OCI-LY7 (cell line): ENCODE measurements around the gene KIF16B. TPM values are rescaled to one million over a fixed set of nuclear protein-coding genes. Genes with fewer than 3 reads are reported as not detected.

Experiments used
- BruUV-seq: library from RNA; stranded (reverse); fragments of 400-500 nt; replicated peaks from 2 replicates; lab custom pipeline; 2021; lab: Mats Ljungman, UMichigan
- CTCF ChIA-PET: fragments of 300-600 bp; sonication (Branson Sonifier 250); formaldehyde crosslinking; loops from one replicate; lab custom pipeline; 2022; ENCODE audit warnings: antibody characterized with exemption; ENCODE audit not compliant: unreplicated experiment; lab: Charles Lee
- POLR2A ChIA-PET: fragments of 300-600 bp; sonication (Branson Sonifier 250); formaldehyde crosslinking; loops from one replicate; lab custom pipeline; 2022; ENCODE audit warnings: antibody characterized with exemption; lab: Charles Lee
- DNase-seq: peaks from one replicate; pipeline ENCODE4 v3.0.0-alpha.2; 2015; ENCODE audit warnings: low spot score
- H2AFZ ChIP-seq: fragments of 200-600 bp; sonication (generic), shearing (Covaris generic); 2 replicates; pipeline ENCODE4 v1.6.1; 2014; ENCODE audit warnings: mild to moderate bottlenecking, antibody characterized with exemption, low read length, moderate library complexity
- H3K27ac ChIP-seq: fragments of 200-600 bp; sonication (generic); 2 replicates; pipeline ENCODE4 v1.5.1; 2014; ENCODE audit warnings: mixed run types, low read depth, mild to moderate bottlenecking, moderate library complexity, low read length, inconsistent platforms; ENCODE audit not compliant: poor library complexity, severe bottlenecking
- H3K36me3 ChIP-seq: fragments of 200-600 bp; sonication (generic); 2 replicates; pipeline ENCODE4 v1.6.1; 2014; ENCODE audit warnings: mild to moderate bottlenecking, antibody characterized with exemption, low read length, moderate library complexity, mixed read lengths; ENCODE audit not compliant: insufficient read depth
- H3K4me1 ChIP-seq: fragments of 200-600 bp; sonication (generic); 2 replicates; pipeline ENCODE4 v1.5.1; 2014; ENCODE audit warnings: mild to moderate bottlenecking, low read length; ENCODE audit not compliant: insufficient read depth, poor library complexity, severe bottlenecking
- H3K4me2 ChIP-seq: fragments of 200-600 bp; sonication (generic); 2 replicates; pipeline ENCODE4 v1.6.1; 2014; ENCODE audit warnings: mild to moderate bottlenecking, low read length
- H3K4me3 ChIP-seq: fragments of 200-600 bp; sonication (generic); 2 replicates; pipeline ENCODE4 v1.5.1; 2014; ENCODE audit warnings: mild to moderate bottlenecking, low read depth, low read length; ENCODE audit not compliant: poor library complexity, severe bottlenecking
- H3K79me2 ChIP-seq: fragments of 200-600 bp; sonication (generic); 2 replicates; pipeline ENCODE4 v1.6.1; 2016; ENCODE audit warnings: low read depth, mild to moderate bottlenecking, low read length, moderate library complexity, mixed read lengths; ENCODE audit not compliant: insufficient read depth
- H3K9me2 ChIP-seq: fragments of 200-600 bp; sonication (generic); 2 replicates; pipeline ENCODE4 v1.6.1; 2016; ENCODE audit warnings: mild to moderate bottlenecking, low read length, mixed read lengths; ENCODE audit not compliant: insufficient read depth
- H3K9me3 ChIP-seq: fragments of 200-600 bp; sonication (generic); 2 replicates; pipeline ENCODE4 v1.6.1; 2014; ENCODE audit warnings: mild to moderate bottlenecking, mixed run types, low read length, mixed read lengths
- H4K20me1 ChIP-seq: fragments of 200-600 bp; sonication (generic); 2 replicates; pipeline ENCODE4 v1.6.1; 2014; ENCODE audit warnings: mild to moderate bottlenecking, antibody characterized with exemption, low read length, moderate library complexity, mixed read lengths; ENCODE audit not compliant: insufficient read depth
- EZH2phosphoT487 ChIP-seq: fragments of 200-600 bp; sonication (generic); IDR thresholded peaks from 2 replicates; pipeline ENCODE4 v1.6.1; 2018; ENCODE audit warnings: low read depth, borderline replicate concordance, mild to moderate bottlenecking, mixed run types, antibody characterized with exemption, low read length, moderate library complexity, mixed read lengths
- intact Hi-C: fragments of 100-400 bp; cut with micrococcal nuclease; formaldehyde crosslinking; loops from one replicate; pipeline ENCODE4 v1.10.0; 2022; ENCODE audit not compliant: unreplicated experiment
- total RNA-seq, 2 experiments: library from RNA; depleted of rRNA in 1 of 2; stranded (reverse); fragments of >200 nt in 1 of 2; shearing (Covaris generic) in 1 of 2; gene quantifications; 2 replicates each; pipeline ENCODE4 v1.2.3, GENCODE V29; 2014 to 2022
- TF ChIP-seq, protein P1 (sequence below): fragments of 200-600 bp; sonication (generic); conservative IDR thresholded peaks from 2 replicates; pipeline ENCODE4 v1.5.1; 2014; ENCODE audit warnings: mild to moderate bottlenecking, antibody characterized with exemption, low read length, moderate library complexity, mixed read lengths

The KIF16B gene
- total RNA-seq, 2 experiments from 2014 or later, result 6.2 to 11.2 TPM

DNA sequence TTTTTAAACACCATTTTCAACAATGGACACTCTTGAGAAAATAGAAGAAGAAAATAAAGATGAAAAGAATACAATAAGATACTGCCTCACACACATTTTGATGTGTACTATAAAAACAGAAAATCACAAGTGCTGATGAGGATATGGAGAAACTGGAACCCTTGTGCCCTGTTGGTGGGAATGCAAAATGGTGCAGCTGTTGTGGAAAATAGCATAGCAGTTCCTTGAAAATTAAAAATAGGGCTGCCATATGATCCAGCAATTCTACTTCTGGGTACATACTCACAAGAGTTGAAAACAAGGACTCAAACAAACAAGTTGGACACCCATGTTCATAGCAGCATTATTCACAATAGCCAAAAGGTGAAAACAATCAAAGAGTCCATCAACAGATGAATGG lies 173.0 kb downstream of the KIF16B start:
- Histone ChIP-seq H3K79me2 (no peaks in the 10 kb centered on the region), H3K4me3 (no peak overlapping the region), H3K4me1 (no peaks in the 10 kb centered on the region), H4K20me1 (no peaks in the 10 kb centered on the region), H3K36me3 (no peaks in the 10 kb centered on the region), H3K4me2 (no peak overlapping the region), H2AFZ (no peak overlapping the region), H3K9me2 (no peaks in the 10 kb centered on the region), H3K27ac (no peak overlapping the region), H3K9me3 (no peaks in the 10 kb centered on the region)
- DNase-seq, result no peak
- TF ChIP-seq, protein P1, sequence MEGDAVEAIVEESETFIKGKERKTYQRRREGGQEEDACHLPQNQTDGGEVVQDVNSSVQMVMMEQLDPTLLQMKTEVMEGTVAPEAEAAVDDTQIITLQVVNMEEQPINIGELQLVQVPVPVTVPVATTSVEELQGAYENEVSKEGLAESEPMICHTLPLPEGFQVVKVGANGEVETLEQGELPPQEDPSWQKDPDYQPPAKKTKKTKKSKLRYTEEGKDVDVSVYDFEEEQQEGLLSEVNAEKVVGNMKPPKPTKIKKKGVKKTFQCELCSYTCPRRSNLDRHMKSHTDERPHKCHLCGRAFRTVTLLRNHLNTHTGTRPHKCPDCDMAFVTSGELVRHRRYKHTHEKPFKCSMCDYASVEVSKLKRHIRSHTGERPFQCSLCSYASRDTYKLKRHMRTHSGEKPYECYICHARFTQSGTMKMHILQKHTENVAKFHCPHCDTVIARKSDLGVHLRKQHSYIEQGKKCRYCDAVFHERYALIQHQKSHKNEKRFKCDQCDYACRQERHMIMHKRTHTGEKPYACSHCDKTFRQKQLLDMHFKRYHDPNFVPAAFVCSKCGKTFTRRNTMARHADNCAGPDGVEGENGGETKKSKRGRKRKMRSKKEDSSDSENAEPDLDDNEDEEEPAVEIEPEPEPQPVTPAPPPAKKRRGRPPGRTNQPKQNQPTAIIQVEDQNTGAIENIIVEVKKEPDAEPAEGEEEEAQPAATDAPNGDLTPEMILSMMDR, result no peak
- no peak for TF ChIP-seq EZH2phosphoT487
- ChIA-PET POLR2A (no interaction called here), CTCF (no interaction called here)
- intact Hi-C loops, result no loop called here
- no TSS peak for BruUV-seq

GRCh38 chr20:16399801-16400200 lies 173.4 kb downstream of the KIF16B start:
- Histone ChIP-seq H3K9me3 (no peaks in the 10 kb centered on the region), H3K36me3 (no peaks in the 10 kb centered on the region), H3K9me2 (no peaks in the 10 kb centered on the region), H3K4me1 (no peaks in the 10 kb centered on the region), H3K27ac (no peak overlapping the region), H4K20me1 (no peaks in the 10 kb centered on the region), H2AFZ (no peak overlapping the region), H3K79me2 (no peaks in the 10 kb centered on the region), H3K4me3 (no peak overlapping the region), H3K4me2 (no peak overlapping the region)
- ChIA-PET POLR2A (no interaction called here), CTCF (no interaction called here)
- no TSS peak for BruUV-seq
- TF ChIP-seq EZH2phosphoT487, result no peak
- TF ChIP-seq, protein P1, result no peak
- DNase-seq, result no peak
- intact Hi-C loops, result no loop called here

- no peaks in the 10 kb centered on the region for H3K9me3 ChIP-seq
- ChIA-PET CTCF (no interaction called here), POLR2A (no interaction called here)
- TF ChIP-seq EZH2phosphoT487, result no peak
- TF ChIP-seq, protein P1, result no peak
- intact Hi-C loops, result no loop called here
- H3K4me1 ChIP-seq, result peaks cover 7% of the 10 kb centered on the region
- no peaks in the 10 kb centered on the region for H3K9me2 ChIP-seq
- BruUV-seq, result no TSS peak
- no peak overlapping the region for H3K4me3 ChIP-seq
- H2AFZ ChIP-seq, result no peak overlapping the region
- no peaks in the 10 kb centered on the region for H3K79me2 ChIP-seq
- no peaks in the 10 kb centered on the region for H3K36me3 ChIP-seq
- no peak overlapping the region for H3K4me2 ChIP-seq
- no peak for DNase-seq
- H3K27ac ChIP-seq, result no peak overlapping the region
- no peaks in the 10 kb centered on the region for H4K20me1 ChIP-seq
These were observed 176.2 kb downstream of the KIF16B start for GRCh38 chr20:16397086-16397485.
